GM10248 (cell line): ENCODE results near the gene PTPRR.

Source experiments
- CTCF ChIA-PET: fragments of 300-600 bp; sonication (Branson Sonifier 250); formaldehyde crosslinking; extraction: SDS; loops from one replicate; lab custom pipeline; 2021; ENCODE audit warnings: antibody characterized with exemption; lab: Yijun Ruan, JAX
- POLR2A ChIA-PET: fragments of 350-650 bp; sonication (Branson Sonifier 250); formaldehyde crosslinking; extraction: SDS; loops from one replicate; lab custom pipeline; 2020; ENCODE audit warnings: antibody characterized with exemption; lab: Yijun Ruan, JAX
- DNase-seq: peaks from one replicate; pipeline ENCODE4 v3.0.0; 2012; ENCODE audit errors: extremely low spot score
- CTCF ChIP-seq: IDR thresholded peaks from 2 replicates; pipeline ENCODE4 v1.5.1; 2012; ENCODE audit warnings: mild to moderate bottlenecking, low read depth; ENCODE audit errors: extremely low read depth, missing control alignments, control extremely low read depth

PTPRR gene

GRCh38 chr12:70590549-70591226 lies 329.9 kb downstream of the PTPRR start:
- ChIA-PET CTCF (interaction anchor here (0.6 to 2.0 kb wide), 10 partner anchors 9 to 711 kb away, joined by 3 to 6 read pairs (median 3); no protein-coding TSS in a partner anchor), POLR2A (no interaction called here)
- no peak for TF ChIP-seq CTCF
- no peak for DNase-seq

GRCh38 chr12:70590051-70590450 lies 330.5 kb downstream of the PTPRR start:
- DNase-seq: peak; percentile 41
- CTCF ChIA-PET: interaction anchor here (0.6 to 2.0 kb wide), 12 partner anchors 8 to 129 kb away, joined by 3 to 6 read pairs (median 3); no protein-coding TSS in a partner anchor
- POLR2A ChIA-PET: no interaction called here
- TF ChIP-seq CTCF: peak; percentile 80
